HG03439 (cell line): Measurements from ENCODE around the gene TMPO.
"Not testable (repeated sequence)": the region's sequence is repeated elsewhere in the genome, so short reads cannot be mapped to it uniquely, and the experiment has no call there.

Experiments
- ATAC-seq: cut with Tn5 transposase; IDR thresholded peaks from one replicate; pipeline ENCODE4 v1.9.1; 2021; ENCODE audit warnings: mild to moderate bottlenecking, moderate library complexity; ENCODE audit not compliant: unreplicated experiment

Gene TMPO

DNA sequence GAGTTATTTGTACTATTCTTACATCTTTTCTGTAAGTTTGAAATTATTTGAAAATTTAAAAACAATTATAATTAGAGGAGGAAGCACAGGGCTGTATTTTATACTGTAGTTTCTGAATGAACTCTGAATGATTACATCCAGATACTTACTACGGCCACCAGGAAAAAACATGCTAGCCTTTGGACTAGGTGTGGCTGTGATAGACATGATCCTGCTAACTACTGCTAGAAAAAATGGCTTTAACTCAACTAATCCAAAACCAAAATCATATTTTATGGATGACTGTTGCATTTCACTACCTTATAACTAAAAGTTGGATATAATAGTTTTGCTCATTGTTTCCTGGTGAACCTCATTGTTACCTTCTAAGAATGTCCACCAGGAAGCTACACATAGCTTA is 63.0 kb downstream of the TMPO start:
- no peak for ATAC-seq

DNA sequence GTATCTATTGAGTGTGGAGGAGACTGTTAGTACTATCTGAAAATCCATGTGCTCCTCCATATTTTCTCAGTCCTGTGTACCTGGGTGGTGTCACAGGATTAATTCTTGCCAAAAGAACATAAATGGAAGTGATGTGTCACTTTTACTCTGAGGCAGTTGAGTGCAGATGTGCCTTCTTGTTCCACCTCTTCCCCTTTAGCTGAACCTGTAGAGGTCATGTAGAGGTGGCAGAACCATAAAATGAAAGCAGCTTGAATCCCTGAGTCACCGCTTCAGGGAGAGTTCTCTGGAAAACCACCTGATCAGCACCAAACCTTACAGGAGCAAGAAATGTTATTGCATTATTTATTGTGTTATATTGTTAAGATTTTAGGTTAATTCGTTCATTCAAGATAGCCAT is 63.4 kb downstream of the TMPO start:
- no peak for ATAC-seq

DNA sequence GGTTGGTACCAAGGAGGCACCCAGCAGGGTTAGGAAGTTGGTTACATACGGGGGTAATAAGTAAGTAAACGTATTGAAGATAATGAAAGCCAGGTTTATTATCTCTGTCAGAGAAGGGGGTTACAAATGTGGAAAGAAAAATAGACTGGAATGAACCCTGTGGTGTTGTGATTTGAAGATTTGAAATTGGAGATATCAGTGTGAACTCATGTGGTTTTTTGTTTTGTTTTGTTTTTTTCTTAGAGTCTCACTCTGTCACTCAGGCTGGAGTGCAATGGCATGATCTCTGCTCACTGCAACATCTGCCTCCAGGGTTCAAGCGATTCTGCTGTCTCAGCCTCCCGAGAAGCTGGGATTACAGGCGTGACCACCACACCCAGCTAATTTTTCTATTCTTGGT is 64.0 kb downstream of the TMPO start:
- ATAC-seq = no peak

DNA sequence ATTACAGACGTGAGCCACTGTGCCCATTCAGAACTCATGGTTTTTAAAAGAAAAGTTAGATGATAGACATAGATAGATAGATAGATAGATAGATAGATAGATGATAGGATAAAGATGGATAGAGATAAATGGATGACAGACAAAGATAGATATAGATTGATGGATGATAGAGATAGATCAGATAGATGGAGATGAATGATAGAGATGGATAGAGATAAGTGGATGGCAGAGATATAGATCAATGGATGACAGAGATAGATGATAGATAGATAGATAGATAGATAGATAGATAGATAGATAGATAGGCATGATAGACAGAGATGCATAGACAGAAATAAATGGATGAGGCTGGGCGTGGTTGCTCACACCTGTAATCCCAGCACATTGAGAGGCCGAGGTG is 64.4 kb downstream of the TMPO start:
- ATAC-seq = no peak

DNA sequence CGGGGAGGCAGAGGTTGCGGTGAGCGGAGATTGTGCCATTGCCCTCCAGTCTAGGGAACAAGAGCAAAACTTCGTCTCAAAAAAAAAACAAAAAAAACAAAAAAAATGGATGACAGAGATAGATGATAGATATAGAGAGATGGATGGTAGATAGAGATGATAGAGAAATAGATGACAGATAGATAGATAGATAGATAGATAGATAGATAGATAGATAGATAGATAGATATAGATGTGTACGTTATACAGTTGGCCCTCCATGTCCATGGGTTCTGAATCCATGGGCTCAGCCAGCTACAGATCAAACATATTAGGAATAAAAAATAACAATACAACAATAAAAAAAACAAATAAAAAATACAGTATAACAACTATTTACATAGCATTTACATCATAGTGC is 65.3 kb downstream of the TMPO start:
- no peak for ATAC-seq

DNA sequence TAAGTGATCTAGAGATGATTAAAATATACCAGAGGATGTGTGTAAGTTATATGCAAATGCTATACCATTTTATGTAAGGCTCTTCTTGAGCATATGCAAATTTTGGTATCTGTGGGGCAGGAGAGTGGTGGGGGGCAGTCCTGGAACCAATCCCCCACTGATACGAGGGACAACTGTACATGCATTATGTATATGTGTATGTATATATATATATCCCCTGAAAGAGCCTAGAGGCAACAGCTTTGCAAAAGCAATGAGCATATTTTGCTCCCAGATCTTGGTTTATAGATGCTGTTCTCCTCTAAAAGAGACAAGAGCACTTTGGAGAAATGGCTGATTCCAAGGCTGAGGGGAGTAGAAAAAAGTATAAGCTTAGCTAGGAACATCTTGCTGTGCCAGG is 65.7 kb downstream of the TMPO start:
- no peak for ATAC-seq

DNA sequence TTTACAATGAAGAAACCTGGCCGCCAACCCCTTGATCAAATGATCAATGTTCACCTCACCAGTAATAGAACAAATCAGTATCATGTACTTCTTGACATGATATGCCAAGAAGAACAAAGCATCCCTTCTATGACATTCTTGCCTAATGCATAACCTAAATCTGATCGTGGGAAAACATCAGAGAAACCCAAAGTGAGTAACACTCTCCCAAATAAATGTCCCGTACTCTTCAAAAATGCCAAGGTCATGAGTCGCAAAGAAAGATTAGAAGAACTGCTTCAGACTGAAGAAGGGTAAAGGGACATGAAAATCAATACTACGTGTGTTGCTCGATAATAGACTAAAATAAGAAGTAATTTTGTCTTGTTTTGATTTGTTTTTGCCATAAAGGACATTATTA is 66.7 kb downstream of the TMPO start:
- no peak for ATAC-seq

DNA sequence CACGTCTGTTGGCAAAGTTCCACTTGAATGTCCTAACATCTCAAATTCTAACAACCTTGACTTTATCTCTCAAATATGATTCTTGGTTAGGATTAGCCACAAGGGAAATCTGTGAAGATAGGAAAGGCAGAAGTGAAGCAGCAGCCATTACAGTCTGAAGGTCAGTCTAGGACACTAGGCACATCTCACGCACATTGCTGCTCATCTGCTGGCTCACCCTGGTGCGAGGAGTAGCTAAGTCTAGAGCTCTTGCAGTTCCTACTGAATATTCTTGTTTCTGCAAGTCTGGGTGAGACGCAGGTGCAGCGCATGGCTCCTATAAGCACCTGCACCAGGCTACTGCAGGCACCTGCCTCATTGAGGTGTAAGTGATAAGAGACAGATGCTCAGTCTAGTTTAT is 71.7 kb downstream of the TMPO start:
- no peak for ATAC-seq

DNA sequence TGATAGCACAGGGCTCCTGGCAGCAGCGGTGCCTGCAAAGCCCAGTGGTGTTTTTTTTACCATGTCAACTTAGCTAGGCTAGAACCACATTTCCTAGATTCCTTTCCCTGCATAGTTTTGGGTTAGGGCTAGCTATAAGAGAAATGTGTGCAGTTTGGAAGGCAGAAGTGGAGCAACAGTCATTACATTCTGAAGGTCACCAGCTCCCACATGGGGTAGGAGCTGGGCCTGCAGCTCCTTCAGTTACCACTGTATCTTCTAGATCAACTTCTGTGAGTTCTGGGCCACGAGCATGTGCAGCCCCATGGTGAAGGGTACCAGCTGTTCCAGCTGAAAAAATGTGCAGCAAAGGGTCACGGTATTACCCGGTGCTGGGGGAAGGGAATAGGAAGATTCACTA is 75.8 kb downstream of the TMPO start:
- ATAC-seq = no peak

DNA sequence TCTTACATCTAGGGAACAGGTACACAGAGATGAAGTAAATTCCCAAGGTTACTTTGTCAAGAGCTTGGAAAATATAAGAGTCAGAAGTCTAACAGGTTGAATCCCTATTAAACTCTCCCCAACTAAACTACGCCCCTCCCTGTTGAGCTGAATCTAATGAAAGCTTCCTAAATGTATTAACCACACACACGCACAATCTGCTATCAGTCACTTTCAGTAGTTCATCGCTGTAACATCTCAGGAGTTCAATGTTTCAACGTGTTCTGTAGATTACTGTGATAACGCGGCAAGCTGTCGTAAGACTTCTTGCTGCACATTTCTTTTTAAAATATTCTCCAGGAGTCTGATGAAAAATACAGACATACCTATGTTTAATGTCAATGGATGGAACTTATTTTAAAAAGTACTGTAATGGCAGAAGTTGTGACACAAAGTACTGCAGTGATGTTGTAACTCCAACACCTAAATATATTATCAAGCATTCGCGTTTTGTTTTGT is 77.5 kb downstream of the TMPO start:
- no peak for ATAC-seq

DNA sequence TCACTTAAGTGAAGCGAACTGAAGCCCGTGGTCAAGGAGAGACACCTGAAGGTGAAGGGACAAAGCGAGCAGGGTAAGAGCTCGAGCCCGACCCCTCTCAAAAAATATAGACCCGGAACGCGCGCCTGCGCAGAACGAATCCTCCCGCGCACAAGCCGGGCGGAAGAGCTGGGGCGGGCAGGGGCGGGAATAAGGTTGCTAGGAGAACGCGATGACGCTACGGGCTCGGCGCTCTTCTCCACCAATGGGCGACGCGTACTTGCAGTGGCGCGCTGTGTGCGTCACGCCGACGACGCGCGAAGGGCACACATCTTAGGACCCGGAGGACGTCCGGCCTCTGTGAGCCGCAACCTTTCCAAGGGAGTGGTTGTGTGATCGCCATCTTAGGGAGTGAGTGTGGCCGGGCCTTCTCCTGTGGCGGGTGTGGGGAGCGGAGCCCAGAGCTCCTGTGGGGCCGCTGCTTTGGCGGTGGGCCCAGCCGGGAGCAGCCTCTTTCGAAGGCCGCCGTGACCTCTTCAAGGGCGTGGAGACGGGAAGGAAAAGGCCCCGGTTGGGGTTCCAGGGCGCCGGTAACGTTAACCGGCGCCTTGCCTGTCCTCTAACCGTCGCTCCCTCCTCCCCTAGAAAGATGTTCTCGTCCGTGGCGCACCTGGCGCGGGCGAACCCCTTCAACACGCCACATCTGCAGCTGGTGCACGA is 78.1 kb downstream of the TMPO start, which contains the start of gene SLC25A3:
Gene SLC25A3 (plus strand): TSS at position 336 of the 699 bp plus-strand sequence. CDS start 293 bp downstream, at position 629.
- ATAC-seq = peak; percentile 98

DNA sequence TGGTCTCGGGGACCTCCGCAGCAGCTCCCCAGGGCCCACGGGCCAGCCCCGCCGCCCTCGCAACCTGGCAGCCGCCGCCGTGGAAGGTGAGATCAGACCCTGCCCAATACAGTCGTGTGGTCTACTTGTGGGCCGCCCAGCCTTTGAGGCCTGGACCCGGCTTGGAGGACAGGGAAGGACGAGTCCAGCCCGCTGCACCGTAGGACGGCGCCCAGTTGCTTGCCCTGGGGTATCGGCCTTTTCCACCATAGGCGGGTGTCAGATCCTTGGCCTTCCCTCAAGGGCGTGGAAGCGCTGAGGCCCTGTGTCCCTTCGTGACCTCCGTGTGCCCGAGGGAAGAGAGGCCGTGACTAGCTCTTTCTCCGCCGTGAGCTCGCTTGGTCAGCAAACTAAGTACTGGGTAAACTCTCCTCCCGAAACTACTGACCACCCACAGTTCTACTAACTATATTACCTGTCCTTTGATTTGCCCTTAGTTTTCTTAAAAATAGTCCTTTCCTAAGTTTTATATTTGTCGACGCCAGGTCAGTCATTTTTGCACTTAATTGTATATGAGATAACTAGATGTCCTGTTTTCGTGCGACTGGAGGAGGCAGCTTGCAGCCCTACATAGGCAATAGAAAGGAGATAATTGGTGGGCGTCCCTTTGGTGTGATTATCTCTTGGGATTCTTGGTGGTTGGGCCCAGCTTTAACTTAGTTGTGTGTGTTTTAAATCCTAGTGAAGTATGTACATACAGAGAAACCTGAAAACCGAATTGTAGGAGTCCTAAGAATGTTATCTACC is 78.9 kb downstream of the TMPO start:
- no peak for ATAC-seq

DNA sequence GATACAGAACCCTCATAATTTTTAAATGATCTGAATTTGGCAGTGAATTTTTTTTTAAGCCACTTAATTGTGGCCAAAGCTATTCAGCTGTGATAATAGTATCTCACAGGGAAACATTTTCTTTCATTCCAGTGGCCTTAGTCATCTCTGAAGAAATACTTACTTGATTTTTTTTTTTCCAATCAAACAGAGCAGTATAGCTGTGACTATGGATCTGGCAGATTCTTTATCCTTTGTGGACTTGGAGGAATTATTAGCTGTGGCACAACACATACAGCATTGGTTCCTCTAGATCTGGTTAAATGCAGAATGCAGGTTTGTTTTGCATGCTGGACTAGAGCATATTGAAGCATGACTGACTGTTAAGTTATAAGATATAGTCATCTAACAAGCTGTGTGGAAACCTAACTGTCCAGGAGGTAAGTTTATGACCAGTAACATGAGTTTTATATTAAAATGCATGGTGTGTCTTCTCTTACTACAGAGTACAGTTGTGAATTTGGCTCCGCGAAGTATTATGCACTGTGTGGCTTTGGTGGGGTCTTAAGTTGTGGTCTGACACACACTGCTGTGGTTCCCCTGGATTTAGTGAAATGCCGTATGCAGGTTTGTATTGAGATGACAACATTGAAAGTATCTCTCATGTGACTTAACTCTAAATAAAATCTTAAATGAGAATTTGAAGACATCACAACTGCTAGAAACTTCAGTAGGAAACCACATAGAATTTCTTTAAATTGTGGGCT is 80.0 kb downstream of the TMPO start:
- ATAC-seq = no peak

DNA sequence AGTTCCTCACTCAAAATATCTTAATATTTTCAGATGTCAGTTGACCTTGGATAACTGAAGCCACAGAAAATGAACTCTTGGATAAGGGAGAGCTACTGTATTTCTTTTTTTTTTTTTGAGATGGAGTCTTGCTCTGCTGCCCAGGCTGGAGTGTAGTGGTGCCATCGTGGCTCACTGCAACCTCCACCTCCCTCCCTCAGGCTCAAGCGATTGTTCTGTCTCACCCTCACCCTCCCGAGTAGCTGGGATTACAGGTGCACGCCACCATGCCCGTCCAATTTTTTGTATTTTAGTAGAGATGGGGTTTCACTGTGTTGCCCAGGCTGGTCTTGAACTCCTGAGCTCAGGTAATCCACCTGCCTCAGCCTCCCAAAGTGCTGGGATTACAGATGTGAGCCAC is 81.9 kb downstream of the TMPO start:
- not testable (repeated sequence) for ATAC-seq
